Right ventricle myocardium inferior (tissue), 1 donor: Measurements from ENCODE around the gene LHPP. TPM values are rescaled to one million over a fixed set of nuclear protein-coding genes. Genes with fewer than 3 reads are reported as not detected.
A peak's percentile ranks its signal among the peaks of the same experiment; 100 is the strongest.
"Not testable (repeated sequence)": the region's sequence is repeated elsewhere in the genome, so short reads cannot be mapped to it uniquely, and the experiment has no call there.

Experiments used
- ATAC-seq: fragments of 200-7000 bp; cut with Tn5 transposase; one replicate; pipeline ENCODE4 v1.9.1; 2020; ENCODE audit warnings: mild to moderate bottlenecking, moderate library complexity
- DNase-seq: peaks from one replicate; pipeline ENCODE4 v3.0.0; 2021; ENCODE audit errors: missing footprints
- intact Hi-C: fragments of 100-400 bp; cut with DNase I; formaldehyde crosslinking; loops from one replicate; pipeline ENCODE4 v1.11.0; 2022
- total RNA-seq: library from RNA; stranded (reverse); fragmentation: NEBNext Ultra II Directional; extraction: Animal tissue kit (Norgen Biotek cat#: 25700); gene quantifications from one replicate; pipeline ENCODE4 v1.2.1, GENCODE V29; 2021
- donor health status: DM: no; HTN: yes; CAD: no; lungs with severe emphysema.

The LHPP gene
- total RNA-seq, 1 donor from 2014 or later = 5.8 TPM

DNA sequence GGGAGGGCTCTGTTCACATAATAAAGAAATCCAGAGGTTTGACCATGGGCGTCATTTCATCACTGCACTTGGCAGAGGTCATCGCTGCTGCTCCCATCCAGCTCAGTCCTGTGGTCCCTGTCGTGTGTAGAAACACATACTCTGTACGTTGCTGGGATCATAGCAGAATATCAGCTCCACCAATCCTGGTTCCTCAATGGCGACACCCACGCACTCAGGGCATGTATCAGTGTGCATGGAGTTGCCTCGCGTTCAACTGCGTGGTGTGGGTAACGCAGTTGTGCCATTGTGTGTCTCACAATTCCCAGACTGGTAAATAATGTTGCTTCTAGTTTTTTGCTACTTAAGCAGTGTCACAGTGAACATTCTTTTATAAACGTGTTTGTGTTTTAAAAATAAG lies 111.1 kb downstream of the LHPP start:
- intact Hi-C loops = no loop called here
- DNase-seq (no peak), ATAC-seq (no peak)

- DNase-seq = peak; percentile 50
- intact Hi-C loops = no loop called here
- ATAC-seq = no peak
Measured at GRCh38 chr10:124573726-124574455, 112.3 kb downstream of the LHPP start.

GRCh38 chr10:124574456-124575070 lies 112.9 kb downstream of the LHPP start:
- DNase-seq (peak; percentile 46), ATAC-seq (peak; percentile 12)
- intact Hi-C loops = no loop called here

DNA sequence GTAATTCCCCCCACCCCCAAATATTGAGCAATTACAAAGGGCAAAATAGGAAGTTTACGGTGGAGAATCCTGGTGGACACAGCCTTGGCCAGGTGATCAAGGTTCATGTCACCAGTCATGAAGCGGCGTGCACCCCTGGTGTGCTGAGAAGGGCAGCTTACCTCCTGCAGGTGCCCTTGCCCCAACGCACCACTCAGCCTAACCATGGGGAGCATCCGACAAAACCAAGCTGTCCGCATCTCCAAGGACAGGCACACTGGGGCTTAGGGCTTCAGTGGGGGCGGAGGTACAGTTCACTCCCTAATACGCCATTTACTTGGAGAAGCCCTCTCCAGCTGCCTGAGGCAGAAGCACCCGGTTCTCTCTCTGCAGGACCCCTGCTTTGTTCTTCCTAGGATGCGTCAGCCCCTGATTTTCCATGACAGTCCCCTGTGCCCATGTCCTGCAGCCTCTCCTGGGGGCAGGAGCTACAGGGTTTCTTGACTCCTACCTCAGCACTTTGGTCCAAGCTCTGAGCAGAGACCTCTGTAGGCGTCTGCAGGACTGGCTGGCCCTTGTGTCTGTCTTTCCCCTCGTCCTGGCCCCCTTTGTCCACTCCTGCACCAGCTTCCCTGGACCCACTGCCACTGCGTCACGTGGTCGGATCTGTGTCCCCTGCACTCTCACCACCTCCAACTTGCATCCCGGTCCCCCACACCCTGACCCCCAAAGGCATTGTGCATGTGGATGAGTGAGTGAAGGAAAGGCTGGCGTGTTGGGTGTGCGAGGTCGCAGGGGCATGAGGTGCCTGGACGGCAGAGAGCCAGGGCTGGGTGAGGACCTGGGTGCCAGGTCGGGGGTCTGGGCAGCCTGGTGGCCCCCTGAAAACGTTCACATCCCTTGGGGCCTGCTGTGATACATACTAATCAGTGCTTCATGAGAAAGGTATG lies 113.7 kb downstream of the LHPP start:
- intact Hi-C loops = no loop called here
- no peak for ATAC-seq
- peak; percentile 42 for DNase-seq

DNA sequence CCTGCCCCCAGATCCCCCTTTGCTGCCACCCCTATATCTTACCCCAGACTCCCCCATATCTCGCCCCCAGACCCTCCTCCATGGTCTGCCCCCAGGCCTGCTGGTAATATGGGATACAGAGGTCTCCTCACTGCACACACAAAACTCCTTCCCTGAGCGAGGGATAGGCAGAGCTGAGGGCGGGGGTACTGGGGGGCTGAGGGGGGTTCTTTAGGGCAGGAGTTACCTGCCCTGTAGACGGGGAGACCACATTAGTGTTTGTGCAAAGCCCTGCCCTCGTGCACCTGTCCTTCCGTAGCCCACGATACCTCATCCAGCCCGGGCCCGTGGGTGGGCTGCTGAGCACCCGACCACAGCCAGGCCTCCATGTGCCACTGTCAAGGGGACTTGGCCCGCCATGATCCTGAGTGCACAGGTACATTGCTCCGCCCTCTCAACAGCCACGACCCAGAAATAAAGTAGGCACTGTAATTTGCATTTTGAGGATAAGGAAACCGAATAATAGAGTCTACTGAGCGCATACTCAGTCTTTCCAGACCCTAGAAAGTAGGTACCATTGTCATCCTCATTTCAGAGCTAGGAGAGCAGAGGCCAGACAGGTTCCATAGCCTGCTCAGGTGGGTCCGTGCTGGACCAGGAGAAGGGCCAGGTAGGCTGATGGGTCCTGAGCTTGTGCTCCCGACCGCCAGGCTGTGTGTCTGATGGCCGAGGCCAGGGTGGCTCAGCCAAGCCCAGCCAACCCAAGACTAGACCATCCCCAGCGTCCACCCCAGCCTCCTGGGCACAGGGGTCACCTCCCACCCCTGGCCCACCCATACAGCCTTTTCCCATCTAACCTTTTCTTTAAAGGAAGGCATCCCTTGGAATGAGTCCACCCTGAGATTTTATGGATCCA lies 115.2 kb downstream of the LHPP start:
- intact Hi-C loops = no loop called here
- ATAC-seq = no peak
- DNase-seq = peak; percentile 60

DNA sequence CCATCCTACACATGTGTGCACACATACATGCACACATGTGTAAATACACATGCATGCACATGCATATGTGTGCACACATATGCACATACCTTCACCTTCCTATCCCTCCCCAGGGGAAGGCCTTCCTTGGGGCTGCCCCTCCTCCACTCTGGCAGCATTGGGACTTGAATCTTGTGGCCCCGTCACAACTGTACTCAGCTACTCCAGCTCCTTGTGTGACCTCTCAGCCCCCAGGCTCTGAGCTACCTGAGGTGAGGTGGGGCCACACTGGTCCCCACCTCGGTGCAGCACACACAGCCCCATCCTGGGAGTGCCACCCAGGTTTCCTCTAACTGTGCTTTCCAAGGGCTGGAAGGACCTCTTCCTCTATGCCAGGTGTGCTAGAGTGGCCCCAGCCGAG lies 116.0 kb downstream of the LHPP start:
- ATAC-seq = no peak
- intact Hi-C loops = no loop called here

GRCh38 chr10:124578231-124579010 lies 116.8 kb downstream of the LHPP start:
- intact Hi-C loops = no loop called here
- ATAC-seq (no peak), DNase-seq (no peak)

More for the DNA sequence above, 116.0 kb downstream of the LHPP start:
- DNase-seq = no peak

GRCh38 chr10:124579011-124579399 lies 117.4 kb downstream of the LHPP start:
- intact Hi-C loops = no loop called here
- ATAC-seq (no peak), DNase-seq (peak; percentile 51)

DNA sequence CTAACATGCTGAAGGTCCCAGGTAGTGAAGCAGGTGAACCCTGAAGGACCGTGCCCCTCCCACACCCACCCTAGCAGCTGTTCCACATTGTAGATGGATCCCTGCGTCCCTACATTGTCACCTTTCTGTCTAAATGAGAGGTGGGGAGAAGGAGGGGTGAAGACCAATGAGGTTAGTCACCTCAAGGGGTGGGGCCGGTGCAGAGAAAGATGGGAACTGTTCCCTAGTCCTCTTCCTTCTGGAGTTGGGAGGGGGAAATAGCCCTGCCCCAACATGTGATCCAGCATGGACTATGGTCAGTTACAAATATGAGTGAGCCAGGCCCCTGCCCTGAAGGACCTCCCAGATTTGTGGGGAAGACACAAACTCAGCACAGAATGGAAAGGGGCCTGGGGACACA lies 124.5 kb downstream of the LHPP start:
- DNase-seq (no peak), ATAC-seq (no peak)
- intact Hi-C loops = no loop called here

GRCh38 chr10:124587811-124588211 lies 126.2 kb downstream of the LHPP start:
- ATAC-seq (no peak), DNase-seq (peak; percentile 37)
- intact Hi-C loops = no loop called here

- peak; percentile 49 for DNase-seq
- intact Hi-C loops, ATAC-seq: not testable (repeated sequence)
Measured at GRCh38 chr10:124588341-124588735, 126.7 kb downstream of the LHPP start.

GRCh38 chr10:124588736-124589490 lies 127.3 kb downstream of the LHPP start:
- intact Hi-C loops = no loop called here
- peak; percentile 66 for ATAC-seq
- peak; percentile 66 for DNase-seq

DNA sequence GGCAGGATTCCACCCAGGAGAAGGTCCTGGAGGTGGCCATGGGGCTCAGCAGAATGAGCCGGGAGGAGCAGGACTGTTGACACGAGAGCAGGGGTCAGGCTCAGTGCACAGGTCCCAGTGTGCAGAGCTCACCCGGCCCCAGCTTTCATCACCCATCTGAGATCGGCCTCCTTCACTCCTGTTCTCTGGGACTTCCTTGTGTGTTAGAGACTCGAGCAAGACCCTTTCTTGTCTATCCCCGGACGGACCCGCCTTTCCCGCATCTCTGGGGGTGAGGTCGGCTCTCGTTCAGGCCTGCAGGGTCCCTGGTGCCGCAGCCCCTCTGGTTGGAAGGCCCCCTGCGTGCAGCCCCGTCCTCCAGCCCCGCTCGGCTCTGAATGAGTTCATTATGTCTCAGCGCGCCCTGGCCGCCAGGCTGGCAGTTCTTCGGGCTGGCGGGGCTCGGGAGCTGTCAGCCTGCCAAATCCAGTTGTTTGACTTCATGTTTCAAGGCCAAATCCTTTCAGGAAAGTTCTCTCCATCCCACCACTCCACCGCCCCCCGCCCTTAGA lies 127.9 kb downstream of the LHPP start:
- ATAC-seq (peak; percentile 35), DNase-seq (peak; percentile 62)
- intact Hi-C loops = no loop called here

- intact Hi-C loops = no loop called here
- DNase-seq (peak; percentile 35), ATAC-seq (no peak)
Measured at GRCh38 chr10:124590216-124591122, 128.8 kb downstream of the LHPP start.

DNA sequence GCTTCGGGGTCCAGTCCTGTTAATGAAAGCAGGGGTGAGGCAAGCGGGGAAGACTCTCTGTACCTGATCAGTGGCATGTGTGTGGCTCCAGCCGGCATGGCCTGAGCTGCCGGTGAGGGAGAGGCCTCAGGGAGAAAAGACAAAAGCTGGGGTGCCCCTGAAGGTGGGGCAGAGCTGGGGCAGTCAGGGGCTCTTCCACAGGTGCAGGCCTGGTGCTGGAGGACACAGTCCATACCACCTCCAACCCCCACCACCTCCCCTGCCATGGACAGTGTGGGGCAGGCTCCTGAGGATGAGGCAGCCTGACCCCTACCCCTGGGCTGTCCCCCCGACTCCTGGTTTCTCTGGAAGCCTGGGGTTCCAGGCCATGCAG lies 129.5 kb downstream of the LHPP start:
- no peak for ATAC-seq
- intact Hi-C loops = no loop called here
- peak; percentile 18 for DNase-seq

GRCh38 chr10:124592101-124592500 lies 130.5 kb downstream of the LHPP start:
- intact Hi-C loops = no loop called here
- DNase-seq = peak; percentile 30

More at GRCh38 chr10:124592101-124592500, 130.5 kb downstream of the LHPP start:
- no peak for ATAC-seq
